GM10248 (cell line): ENCODE results near the gene PGLYRP3.
"Not testable (repeated sequence)": the region's sequence is repeated elsewhere in the genome, so short reads cannot be mapped to it uniquely, and the experiment has no call there.

Experiments
- CTCF ChIA-PET: fragments of 300-600 bp; sonication (Branson Sonifier 250); formaldehyde crosslinking; extraction: SDS; loops from one replicate; lab custom pipeline; 2021; ENCODE audit warnings: antibody characterized with exemption; lab: Yijun Ruan, JAX
- POLR2A ChIA-PET: fragments of 350-650 bp; sonication (Branson Sonifier 250); formaldehyde crosslinking; extraction: SDS; loops from one replicate; lab custom pipeline; 2020; ENCODE audit warnings: antibody characterized with exemption; lab: Yijun Ruan, JAX
- DNase-seq: peaks from one replicate; pipeline ENCODE4 v3.0.0; 2012; ENCODE audit errors: extremely low spot score
- TF ChIP-seq, protein P1 (sequence below): IDR thresholded peaks from 2 replicates; pipeline ENCODE4 v1.5.1; 2012; ENCODE audit warnings: mild to moderate bottlenecking, low read depth; ENCODE audit errors: extremely low read depth, missing control alignments, control extremely low read depth

Gene PGLYRP3

DNA sequence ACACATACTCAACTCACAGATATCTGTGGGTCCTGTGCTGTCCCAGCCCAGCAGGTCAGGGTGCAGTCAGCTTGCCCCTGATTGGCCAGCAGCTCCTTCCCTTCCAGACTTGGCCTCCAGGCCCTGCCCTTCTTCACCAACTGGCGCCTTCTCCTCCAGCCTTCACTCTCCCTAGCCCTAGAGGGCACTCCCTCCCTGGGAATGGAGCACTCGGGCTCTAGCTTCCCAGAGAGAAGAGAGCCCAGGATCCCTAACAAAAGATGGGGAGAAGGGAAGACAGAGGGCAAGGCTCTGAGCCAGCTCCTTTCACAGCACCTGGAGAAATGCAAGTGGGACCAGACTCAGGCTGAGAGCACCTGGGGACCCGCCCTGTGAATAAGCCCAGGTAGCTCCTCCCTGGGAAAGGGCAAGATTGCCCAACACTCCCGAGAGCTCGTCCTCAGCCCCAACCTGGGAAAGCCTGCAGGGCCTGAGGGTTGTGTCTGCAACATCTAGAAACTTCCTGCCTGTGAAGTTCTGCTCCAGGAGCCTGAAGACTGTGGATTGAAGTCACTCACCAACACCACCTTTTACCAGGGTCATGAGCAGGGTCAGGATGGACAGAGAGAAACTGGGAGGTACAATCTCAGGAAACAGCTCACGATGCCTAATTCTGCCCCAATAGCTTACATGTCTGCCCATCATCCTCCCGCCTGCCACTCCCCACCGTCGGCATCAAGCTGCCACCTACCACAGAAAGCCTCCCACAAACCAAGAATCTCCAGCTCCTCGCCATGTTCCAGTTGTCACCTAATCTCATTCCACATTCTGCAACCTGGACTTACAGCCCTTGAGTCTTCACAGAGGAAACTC, 36.0 kb upstream of the PGLYRP3 start, which contains the start of gene PGLYRP4:
PGLYRP4 (minus strand) TSS at position 331 of the 852 bp plus-strand sequence. CDS start 909 bp downstream, outside the sequence.
- CTCF ChIA-PET = interaction anchor here (0.9 to 11.2 kb wide), 4 partner anchors 9 to 146 kb away, joined by 3 to 331 read pairs (median 4); partner anchors contain the start of genes PGLYRP3 and S100A9
- POLR2A ChIA-PET = no interaction called here
- DNase-seq = no peak

DNA sequence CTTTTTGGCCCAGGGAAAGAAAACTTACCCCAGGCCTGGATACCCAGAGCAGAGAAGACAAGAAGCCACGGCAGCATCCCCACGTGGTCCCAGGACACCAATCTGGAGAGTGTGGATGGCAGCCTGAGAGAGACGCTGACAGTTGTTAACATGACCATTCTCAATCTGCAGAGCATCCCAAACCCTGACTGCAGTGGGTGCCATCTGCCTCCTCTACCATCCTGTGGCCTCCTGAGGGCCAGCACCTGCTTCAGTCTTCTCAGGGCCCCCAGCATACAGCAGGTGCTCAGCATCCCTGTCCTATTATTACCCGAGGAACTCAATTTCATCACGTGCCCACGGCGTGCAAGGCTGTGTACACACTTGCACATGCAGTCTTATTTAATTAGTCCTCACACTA, 35.1 kb upstream of the PGLYRP3 start:
- no peak for DNase-seq
- ChIA-PET CTCF (interaction anchor here (0.9 to 11.2 kb wide), 3 partner anchors 10 to 147 kb away, joined by 3 to 331 read pairs (median 5); partner anchors contain the start of gene S100A9), POLR2A (no interaction called here)
- TF ChIP-seq, protein P1, sequence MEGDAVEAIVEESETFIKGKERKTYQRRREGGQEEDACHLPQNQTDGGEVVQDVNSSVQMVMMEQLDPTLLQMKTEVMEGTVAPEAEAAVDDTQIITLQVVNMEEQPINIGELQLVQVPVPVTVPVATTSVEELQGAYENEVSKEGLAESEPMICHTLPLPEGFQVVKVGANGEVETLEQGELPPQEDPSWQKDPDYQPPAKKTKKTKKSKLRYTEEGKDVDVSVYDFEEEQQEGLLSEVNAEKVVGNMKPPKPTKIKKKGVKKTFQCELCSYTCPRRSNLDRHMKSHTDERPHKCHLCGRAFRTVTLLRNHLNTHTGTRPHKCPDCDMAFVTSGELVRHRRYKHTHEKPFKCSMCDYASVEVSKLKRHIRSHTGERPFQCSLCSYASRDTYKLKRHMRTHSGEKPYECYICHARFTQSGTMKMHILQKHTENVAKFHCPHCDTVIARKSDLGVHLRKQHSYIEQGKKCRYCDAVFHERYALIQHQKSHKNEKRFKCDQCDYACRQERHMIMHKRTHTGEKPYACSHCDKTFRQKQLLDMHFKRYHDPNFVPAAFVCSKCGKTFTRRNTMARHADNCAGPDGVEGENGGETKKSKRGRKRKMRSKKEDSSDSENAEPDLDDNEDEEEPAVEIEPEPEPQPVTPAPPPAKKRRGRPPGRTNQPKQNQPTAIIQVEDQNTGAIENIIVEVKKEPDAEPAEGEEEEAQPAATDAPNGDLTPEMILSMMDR = no peak

More for the DNA sequence above, 36.0 kb upstream of the PGLYRP3 start, which contains the start of gene PGLYRP4:
- TF ChIP-seq, protein P1 = no peak

DNA sequence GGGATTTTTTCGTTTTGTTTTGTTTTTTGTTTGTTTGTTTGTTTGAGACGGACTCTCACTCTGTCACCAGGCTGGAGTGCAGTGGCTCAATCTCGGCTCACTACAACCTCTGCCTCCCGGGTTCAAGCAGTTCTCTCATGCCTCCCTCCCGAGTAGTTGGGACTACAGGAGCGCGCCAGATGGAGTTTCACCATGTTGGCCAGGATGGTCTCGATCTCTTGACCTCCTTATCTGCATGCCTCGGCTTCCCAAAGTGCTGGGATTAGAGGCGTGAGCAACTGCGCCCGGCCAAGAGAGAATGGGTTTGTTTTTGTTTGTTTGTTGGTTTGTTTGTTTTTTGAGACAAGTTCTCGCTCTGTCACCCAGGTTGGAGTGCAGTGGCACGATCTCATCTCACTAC, 34.3 kb upstream of the PGLYRP3 start:
- CTCF ChIA-PET = interaction anchor here (1.3 to 2.8 kb wide), 3 partner anchors 8 to 147 kb away, joined by 3 to 18 read pairs (median 8); no protein-coding TSS in a partner anchor
- DNase-seq, POLR2A ChIA-PET: not testable (repeated sequence)

DNA sequence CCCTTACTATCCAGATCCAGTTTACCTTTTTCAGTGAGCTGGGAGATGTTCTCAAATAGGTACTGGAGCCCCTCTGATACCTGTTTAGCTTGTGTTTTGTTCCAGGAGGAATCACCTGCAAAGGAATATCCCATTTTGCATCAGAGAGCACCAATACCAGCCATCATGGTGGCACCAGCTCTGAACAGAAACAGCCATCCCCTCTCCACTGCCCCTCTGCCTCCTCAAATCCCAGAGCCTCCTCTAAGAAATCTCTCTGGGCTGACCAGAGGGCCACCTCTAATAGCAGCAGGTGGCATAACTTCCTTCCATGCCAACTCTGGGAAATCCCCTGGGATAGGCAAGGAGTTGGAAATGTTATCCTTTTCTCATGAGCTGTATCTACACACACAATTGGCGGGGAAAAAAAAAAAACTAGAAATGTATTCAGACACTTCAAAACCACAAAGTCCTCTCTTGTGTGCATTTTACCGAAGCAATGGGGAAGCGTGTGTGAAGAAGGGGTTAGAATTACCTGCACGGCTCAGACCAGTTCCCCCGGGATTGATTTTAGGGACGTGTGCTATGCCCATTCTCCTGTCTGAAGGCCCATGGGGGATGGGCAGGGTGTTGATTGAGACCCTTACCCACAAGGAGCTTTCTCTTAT, 33.4 kb upstream of the PGLYRP3 start:
- POLR2A ChIA-PET = no interaction called here
- DNase-seq = peak; percentile 16
- CTCF ChIA-PET = interaction anchor here (0.7 to 2.8 kb wide), 4 partner anchors 9 to 148 kb away, joined by 3 to 18 read pairs (median 6); partner anchors contain the start of gene S100A9
- TF ChIP-seq, protein P1 = no peak

DNA sequence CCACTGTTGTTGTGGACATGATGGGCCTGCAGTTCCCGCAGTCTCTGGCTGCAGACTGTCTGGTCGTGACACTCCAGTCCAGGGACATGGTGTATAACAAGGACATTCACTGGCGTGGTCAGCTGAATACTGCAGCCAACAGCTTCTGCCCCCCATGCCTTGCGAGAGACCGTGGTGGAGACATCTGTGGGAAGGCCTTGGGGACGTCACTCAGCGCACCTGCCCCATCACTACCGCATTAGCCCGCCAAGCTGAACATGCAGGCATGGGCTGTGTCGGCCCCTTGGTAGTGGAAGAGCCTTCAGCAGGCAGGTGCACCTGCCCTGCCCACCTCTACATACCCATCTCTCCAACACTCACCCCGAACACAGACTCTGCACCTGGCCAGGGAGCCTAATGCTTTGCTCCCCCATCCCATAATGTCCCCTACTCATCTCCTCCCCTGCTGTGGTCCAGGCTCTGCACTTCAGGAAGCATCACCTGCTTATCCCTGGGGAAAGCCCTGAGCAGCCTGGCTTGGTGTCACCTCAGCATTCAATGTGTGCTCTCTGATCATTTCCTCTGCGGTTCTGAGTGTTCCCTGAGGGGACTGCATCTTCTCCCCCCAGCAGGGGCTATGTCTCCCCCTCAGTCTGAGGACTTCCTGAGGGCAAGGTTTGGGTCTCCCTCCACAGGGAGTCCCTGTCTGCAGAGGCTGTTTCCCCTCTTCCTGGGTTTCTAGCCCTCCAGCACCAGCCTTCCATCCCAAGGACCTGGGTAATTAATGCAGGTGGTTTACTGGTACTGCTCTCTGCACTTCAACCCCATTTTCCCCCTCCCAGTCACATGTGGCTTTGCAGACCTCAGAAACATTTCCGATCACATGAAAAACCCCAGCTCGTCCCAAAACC, 32.7 kb upstream of the PGLYRP3 start:
- ChIA-PET CTCF (interaction anchor here (1.0 to 5.1 kb wide), 6 partner anchors 8 to 151 kb away, joined by 3 to 57 read pairs (median 6); no protein-coding TSS in a partner anchor), POLR2A (no interaction called here)
- peak; percentile 30 for DNase-seq
- TF ChIP-seq, protein P1 = no peak

DNA sequence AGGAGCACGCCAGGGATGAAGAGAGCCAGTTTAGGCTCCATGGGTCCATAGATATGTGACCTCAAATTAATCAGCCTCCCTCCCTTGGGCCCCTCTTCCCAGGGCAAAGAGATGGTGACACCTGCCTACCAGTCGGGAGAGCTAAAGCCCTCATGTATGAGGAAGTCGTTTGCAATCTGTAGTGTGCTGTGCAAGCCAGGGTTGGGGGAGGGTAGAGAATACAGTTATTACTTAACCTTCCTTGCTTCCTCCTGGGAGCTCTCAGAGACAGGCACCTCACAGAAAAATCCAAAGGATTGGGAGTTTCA, 31.9 kb upstream of the PGLYRP3 start:
- CTCF ChIA-PET = interaction anchor here (1.0 to 5.1 kb wide), 4 partner anchors 8 to 152 kb away, joined by 3 to 57 read pairs (median 12); no protein-coding TSS in a partner anchor
- peak; percentile 18 for DNase-seq
- POLR2A ChIA-PET = no interaction called here
- TF ChIP-seq, protein P1 = no peak
